ENCODE data around the gene AGAP5. TPM values are rescaled to one million over a fixed set of nuclear protein-coding genes. Genes with fewer than 3 reads are reported as not detected.

The AGAP5 gene
- total and polyA plus RNA-seq, 3 donors from 2014 or later: 19.8 to 25.5 (median 20.3) TPM

GRCh38 chr10:73635781-73636180, 62.1 kb downstream of the AGAP5 start:
- no peak overlapping the region for H3K4me3 ChIP-seq
- H3K4me1 ChIP-seq: no peaks in the 10 kb centered on the region
- no peak for TF ChIP-seq POLR2A (IDR thresholded peaks at IDR 0.05)
- intact Hi-C loops (cut with DNase I; ENCODE audit: low total_unique reads): no loop called here
- H3K27ac ChIP-seq: no peak overlapping the region
- no peaks in the 10 kb centered on the region for H3K36me3 ChIP-seq (ENCODE audit: low read depth, missing control alignments)
- no peaks in the 10 kb centered on the region for H3K9me3 ChIP-seq
- H3K27me3 ChIP-seq: no peaks in the 10 kb centered on the region
- no peak for DNase-seq
- WGBS, 2 donors: 54 to 71% methylated on average over 1 of the region's 1 CpG

- WGBS, 2 donors: 62 to 64% methylated on average over 4 to 5 of the region's 5 CpGs
Measured at GRCh38 chr10:73634421-73634820, 63.5 kb downstream of the AGAP5 start.

GRCh38 chr10:73629165-73629564, 68.7 kb downstream of the AGAP5 start:
- no peak for TF ChIP-seq POLR2A (IDR thresholded peaks at IDR 0.05)
- TF ChIP-seq CTCF (IDR thresholded peaks at IDR 0.05): no peak

More at GRCh38 chr10:73634421-73634820, 63.5 kb downstream of the AGAP5 start:
- H3K4me3 ChIP-seq: no peak overlapping the region
- H3K4me1 ChIP-seq: no peaks in the 10 kb centered on the region
- no peak overlapping the region for H3K27ac ChIP-seq
- no peak for DNase-seq
- intact Hi-C loops (cut with DNase I; ENCODE audit: low total_unique reads): no loop called here
- no peaks in the 10 kb centered on the region for H3K36me3 ChIP-seq (ENCODE audit: low read depth, missing control alignments)
- no peak for TF ChIP-seq CTCF (IDR thresholded peaks at IDR 0.05)
- TF ChIP-seq POLR2A (IDR thresholded peaks at IDR 0.05): no peak
- H3K9me3 ChIP-seq: no peaks in the 10 kb centered on the region
- no peaks in the 10 kb centered on the region for H3K27me3 ChIP-seq

GRCh38 chr10:73628405-73628804, 69.5 kb downstream of the AGAP5 start:
- Histone ChIP-seq H3K27me3 (no peaks in the 10 kb centered on the region), H3K9me3 (no peaks in the 10 kb centered on the region), H3K4me1 (no peaks in the 10 kb centered on the region), H3K27ac (no peak overlapping the region), H3K36me3 (ENCODE audit: low read depth, missing control alignments) (no peaks in the 10 kb centered on the region), H3K4me3 (no peak overlapping the region)
- TF ChIP-seq POLR2A (IDR thresholded peaks at IDR 0.05) (no peak), CTCF (IDR thresholded peaks at IDR 0.05) (no peak)
- WGBS, 2 donors: 70 to 78% methylated on average over 7 of the region's 7 CpGs
- intact Hi-C loops (cut with DNase I; ENCODE audit: low total_unique reads): no loop called here
- DNase-seq: no peak

More at GRCh38 chr10:73629165-73629564, 68.7 kb downstream of the AGAP5 start:
- Histone ChIP-seq H3K4me3 (no peak overlapping the region), H3K9me3 (no peaks in the 10 kb centered on the region), H3K36me3 (ENCODE audit: low read depth, missing control alignments) (no peaks in the 10 kb centered on the region), H3K27ac (no peak overlapping the region), H3K27me3 (no peaks in the 10 kb centered on the region), H3K4me1 (no peaks in the 10 kb centered on the region)
- intact Hi-C loops (cut with DNase I; ENCODE audit: low total_unique reads): no loop called here
- no peak for DNase-seq
- WGBS, 2 donors: 93 to 94% methylated on average over 5 of the region's 5 CpGs

GRCh38 chr10:73627300-73627699, 70.6 kb downstream of the AGAP5 start:
- intact Hi-C loops (cut with DNase I; ENCODE audit: low total_unique reads): no loop called here
- H3K9me3 ChIP-seq: no peaks in the 10 kb centered on the region

More at GRCh38 chr10:73627300-73627699, 70.6 kb downstream of the AGAP5 start:
- no peak for DNase-seq
- Histone ChIP-seq H3K4me1 (no peaks in the 10 kb centered on the region), H3K27me3 (no peaks in the 10 kb centered on the region), H3K27ac (no peak overlapping the region), H3K4me3 (no peak overlapping the region), H3K36me3 (ENCODE audit: low read depth, missing control alignments) (no peaks in the 10 kb centered on the region)
- 56 to 69% methylated on average over 6 of the region's 6 CpGs for WGBS, 2 donors
- TF ChIP-seq CTCF (IDR thresholded peaks at IDR 0.05): no peak
- no peak for TF ChIP-seq POLR2A (IDR thresholded peaks at IDR 0.05)

Measured in testis (tissue), 3 donors.